GM13976 (cell line): Measurements from ENCODE around the gene BEND6.
A peak's percentile ranks its signal among the peaks of the same experiment; 100 is the strongest.

Experiments
- DNase-seq: peaks from one replicate; pipeline ENCODE4 v3.0.0; 2012; ENCODE audit warnings: low spot score
- in situ Hi-C: fragments of 300-500 bp; cut with MboI; formaldehyde crosslinking; loops from one replicate; pipeline ENCODE4 v1.12.0; 2022; ENCODE audit warnings: low sequenced_read_pairs, mixed read lengths, inconsistent platforms; ENCODE audit not compliant: unreplicated experiment
- TF ChIP-seq, protein P1 (sequence below): IDR thresholded peaks from 2 replicates; pipeline ENCODE4 v1.5.1; 2012; ENCODE audit warnings: borderline replicate concordance, mild to moderate bottlenecking; ENCODE audit not compliant: insufficient read depth; ENCODE audit errors: extremely low read depth, missing control alignments, control extremely low read depth

The BEND6 gene

GRCh38 chr6:56949925-56950495 lies 4.9 kb upstream of the BEND6 start:
- TF ChIP-seq, protein P1, sequence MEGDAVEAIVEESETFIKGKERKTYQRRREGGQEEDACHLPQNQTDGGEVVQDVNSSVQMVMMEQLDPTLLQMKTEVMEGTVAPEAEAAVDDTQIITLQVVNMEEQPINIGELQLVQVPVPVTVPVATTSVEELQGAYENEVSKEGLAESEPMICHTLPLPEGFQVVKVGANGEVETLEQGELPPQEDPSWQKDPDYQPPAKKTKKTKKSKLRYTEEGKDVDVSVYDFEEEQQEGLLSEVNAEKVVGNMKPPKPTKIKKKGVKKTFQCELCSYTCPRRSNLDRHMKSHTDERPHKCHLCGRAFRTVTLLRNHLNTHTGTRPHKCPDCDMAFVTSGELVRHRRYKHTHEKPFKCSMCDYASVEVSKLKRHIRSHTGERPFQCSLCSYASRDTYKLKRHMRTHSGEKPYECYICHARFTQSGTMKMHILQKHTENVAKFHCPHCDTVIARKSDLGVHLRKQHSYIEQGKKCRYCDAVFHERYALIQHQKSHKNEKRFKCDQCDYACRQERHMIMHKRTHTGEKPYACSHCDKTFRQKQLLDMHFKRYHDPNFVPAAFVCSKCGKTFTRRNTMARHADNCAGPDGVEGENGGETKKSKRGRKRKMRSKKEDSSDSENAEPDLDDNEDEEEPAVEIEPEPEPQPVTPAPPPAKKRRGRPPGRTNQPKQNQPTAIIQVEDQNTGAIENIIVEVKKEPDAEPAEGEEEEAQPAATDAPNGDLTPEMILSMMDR: no peak
- in situ Hi-C loops: no loop called here
- DNase-seq: no peak

DNA sequence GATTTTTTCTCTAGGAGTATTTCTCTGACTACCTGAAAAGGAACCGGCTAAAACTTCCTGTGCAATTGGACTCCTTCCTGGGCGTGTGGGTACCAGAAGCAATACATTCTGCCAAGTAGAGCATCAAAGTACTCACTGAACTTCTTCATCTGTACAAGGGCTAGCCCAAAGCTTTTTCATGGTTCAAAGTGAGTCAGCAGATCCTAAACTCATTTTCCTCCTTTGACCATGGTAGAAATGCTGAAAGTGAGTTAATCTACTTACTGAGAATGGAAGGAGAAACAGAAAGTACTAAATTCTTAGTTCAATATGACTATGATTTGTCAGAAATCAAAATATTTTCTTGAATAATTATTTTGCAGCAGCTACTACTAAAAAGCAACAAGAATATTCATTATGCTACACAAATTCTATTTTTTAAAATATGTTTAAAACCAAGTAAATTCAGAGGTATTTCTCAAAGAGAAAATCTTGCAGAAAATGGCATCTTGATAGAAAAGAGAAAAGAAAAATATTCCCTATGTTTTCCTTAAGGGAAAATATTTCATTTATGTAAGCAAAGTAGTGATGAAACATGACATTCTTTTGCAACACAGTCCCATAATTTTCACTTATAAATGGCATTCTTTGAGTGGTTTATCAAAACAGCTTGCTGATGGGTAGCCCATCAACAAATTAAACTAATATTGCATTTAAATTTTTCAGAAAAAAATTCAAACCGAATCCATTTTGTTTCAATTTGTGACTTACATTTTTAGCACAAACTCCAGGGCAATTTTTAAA lies 3.7 kb upstream of the BEND6 start:
- TF ChIP-seq, protein P1: no peak
- DNase-seq: no peak
- in situ Hi-C loops: no loop called here

DNA sequence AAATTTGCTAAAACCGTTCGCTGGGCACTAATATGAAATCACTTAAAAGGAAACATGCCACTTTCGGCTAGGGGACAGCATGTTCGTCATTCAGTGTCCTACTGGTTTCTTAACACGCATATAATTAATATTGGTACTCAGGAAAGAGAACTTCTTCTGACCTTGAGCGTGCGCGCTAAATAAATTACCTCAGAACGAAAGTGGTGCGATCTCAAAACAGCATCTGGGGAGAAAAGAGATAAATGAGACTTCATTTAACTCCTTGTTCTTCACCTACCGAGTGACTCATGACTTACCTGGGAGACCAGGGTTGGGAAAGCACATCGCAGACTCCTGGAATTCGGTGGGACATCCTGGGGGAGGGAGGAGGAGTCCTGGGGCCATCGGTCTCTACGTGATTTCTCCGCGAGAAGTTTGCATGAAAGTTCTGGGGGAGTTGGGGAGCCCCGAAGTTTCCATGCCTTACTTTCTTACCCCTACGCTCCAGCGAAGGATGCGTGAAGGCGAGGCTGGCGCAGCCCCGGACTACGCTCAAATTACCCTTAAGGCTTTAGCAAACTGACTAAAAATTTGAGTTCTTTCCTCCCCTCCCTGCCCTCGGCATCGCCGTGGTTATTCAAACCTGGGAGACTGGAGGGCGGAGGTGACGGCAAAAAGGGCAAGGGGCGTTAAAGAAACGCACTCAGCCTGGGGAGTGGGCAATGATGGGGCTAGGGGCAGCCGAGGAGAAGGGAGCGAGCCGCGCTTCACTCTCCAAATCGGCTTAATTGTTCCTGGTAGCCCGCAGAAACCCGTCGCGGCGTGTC lies 1.1 kb upstream of the BEND6 start:
- TF ChIP-seq, protein P1: no peak
- in situ Hi-C loops: no loop called here
- peak; percentile 29 for DNase-seq

- peak; percentile 88 for DNase-seq
- TF ChIP-seq, protein P1: peak; percentile 90
- in situ Hi-C loops: no loop called here
Measured at GRCh38 chr6:56955171-56956155, 556 bp downstream of the BEND6 start.

- in situ Hi-C loops: no loop called here
- no peak for DNase-seq
- TF ChIP-seq, protein P1: no peak
Measured at GRCh38 chr6:56956491-56956890, 1.6 kb downstream of the BEND6 start.
